ENCODE data around the gene BACE2. TPM values are rescaled to one million over a fixed set of nuclear protein-coding genes. Genes with fewer than 3 reads are reported as not detected.
"Not testable (repeated sequence)": the region's sequence is repeated elsewhere in the genome, so short reads cannot be mapped to it uniquely, and the experiment has no call there.

BACE2 gene
- total and polyA plus RNA-seq, 4 donors: 1.7 to 16.7 (median 5.6) TPM

DNA sequence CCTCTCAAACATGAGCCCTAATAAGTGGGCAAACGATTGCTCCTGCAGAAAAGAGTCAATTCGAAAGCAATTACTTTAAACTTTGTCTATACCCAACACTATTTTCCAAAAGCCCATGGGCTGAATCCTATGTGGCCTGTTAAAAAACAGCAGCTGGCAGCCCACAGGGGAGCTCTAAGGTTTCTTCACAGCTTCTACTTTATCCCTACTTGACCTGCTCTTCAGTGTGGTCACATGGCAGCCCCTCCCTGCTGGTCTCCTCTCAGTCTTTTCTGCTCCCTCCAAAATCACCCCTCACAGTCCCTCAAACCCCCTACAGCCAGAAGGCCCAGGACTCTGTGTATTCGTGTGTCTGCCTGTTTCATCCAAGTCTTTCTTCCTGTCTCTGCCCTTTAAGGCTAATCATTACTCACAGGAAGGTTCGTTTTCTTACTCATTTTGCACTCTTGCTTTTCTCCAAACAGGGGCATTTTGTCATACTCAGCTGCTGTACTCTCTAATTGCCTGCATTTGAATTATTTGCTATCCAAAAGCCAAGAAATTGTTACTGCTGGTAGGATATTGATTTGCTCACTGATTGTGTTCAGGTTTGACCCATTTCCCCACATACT, 86.2 kb downstream of the BACE2 start:
- Histone ChIP-seq H3K4me1 (ENCODE audit: control insufficient read depth in 4 of 4, insufficient read depth in 4 of 4, low read length in 3 of 4) (no peaks in the 10 kb centered on the region), H3K36me3 (ENCODE audit: control insufficient read depth in 4 of 4, insufficient read depth in 3 of 4, low read depth in 1 of 4, low read length in 3 of 4) (no peaks in the 10 kb centered on the region), H3K9ac (ENCODE audit: low read depth in 1 of 2, low read length in 2 of 2) (no peak overlapping the region), H3K27ac (ENCODE audit: low read depth in 1 of 2, low read length in 2 of 2) (no peak overlapping the region), H3K27me3 (ENCODE audit: control insufficient read depth in 4 of 4, insufficient read depth in 4 of 4, low read length in 3 of 4) (no peaks in the 10 kb centered on the region), H3K4me3 (ENCODE audit: low read depth in 1 of 3, low read length in 3 of 3) (no peak overlapping the region), H3K9me3 (ENCODE audit: control insufficient read depth in 4 of 4, low read length in 3 of 4) (peaks cover 0 to 7% (median 0%) of the 10 kb centered on the region in 4 donors)
- peak; percentile 9 for DNase-seq (ENCODE audit: low spot score)
- WGBS: 54% methylated on average over 4 of the region's 4 CpGs
- TF ChIP-seq RXRA (IDR thresholded peaks at IDR 0.05) (no peak), HNF4G (IDR thresholded peaks at IDR 0.05) (no peak), RAD21 (IDR thresholded peaks at IDR 0.05) (no peak), FOXA1 (IDR thresholded peaks at IDR 0.05) (no peak), EGR1 (IDR thresholded peaks at IDR 0.05; ENCODE audit: low read depth in 2 of 2) (no peak), NR2F2 (IDR thresholded peaks at IDR 0.05) (no peak), HNF4A (conservative IDR thresholded peaks at IDR 0.05) (no peak), YY1 (IDR thresholded peaks at IDR 0.05) (no peak), SP1 (IDR thresholded peaks at IDR 0.05) (no peak), JUND (IDR thresholded peaks at IDR 0.05) (no peak)
- TF ChIP-seq, protein P1, sequence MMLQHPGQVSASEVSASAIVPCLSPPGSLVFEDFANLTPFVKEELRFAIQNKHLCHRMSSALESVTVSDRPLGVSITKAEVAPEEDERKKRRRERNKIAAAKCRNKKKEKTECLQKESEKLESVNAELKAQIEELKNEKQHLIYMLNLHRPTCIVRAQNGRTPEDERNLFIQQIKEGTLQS (IDR thresholded peaks at IDR 0.05): no peak
- TF ChIP-seq, protein P2, sequence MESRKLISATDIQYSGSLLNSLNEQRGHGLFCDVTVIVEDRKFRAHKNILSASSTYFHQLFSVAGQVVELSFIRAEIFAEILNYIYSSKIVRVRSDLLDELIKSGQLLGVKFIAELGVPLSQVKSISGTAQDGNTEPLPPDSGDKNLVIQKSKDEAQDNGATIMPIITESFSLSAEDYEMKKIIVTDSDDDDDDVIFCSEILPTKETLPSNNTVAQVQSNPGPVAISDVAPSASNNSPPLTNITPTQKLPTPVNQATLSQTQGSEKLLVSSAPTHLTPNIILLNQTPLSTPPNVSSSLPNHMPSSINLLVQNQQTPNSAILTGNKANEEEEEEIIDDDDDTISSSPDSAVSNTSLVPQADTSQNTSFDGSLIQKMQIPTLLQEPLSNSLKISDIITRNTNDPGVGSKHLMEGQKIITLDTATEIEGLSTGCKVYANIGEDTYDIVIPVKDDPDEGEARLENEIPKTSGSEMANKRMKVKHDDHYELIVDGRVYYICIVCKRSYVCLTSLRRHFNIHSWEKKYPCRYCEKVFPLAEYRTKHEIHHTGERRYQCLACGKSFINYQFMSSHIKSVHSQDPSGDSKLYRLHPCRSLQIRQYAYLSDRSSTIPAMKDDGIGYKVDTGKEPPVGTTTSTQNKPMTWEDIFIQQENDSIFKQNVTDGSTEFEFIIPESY (IDR thresholded peaks at IDR 0.05): no peak
- TF ChIP-seq, protein P3, sequence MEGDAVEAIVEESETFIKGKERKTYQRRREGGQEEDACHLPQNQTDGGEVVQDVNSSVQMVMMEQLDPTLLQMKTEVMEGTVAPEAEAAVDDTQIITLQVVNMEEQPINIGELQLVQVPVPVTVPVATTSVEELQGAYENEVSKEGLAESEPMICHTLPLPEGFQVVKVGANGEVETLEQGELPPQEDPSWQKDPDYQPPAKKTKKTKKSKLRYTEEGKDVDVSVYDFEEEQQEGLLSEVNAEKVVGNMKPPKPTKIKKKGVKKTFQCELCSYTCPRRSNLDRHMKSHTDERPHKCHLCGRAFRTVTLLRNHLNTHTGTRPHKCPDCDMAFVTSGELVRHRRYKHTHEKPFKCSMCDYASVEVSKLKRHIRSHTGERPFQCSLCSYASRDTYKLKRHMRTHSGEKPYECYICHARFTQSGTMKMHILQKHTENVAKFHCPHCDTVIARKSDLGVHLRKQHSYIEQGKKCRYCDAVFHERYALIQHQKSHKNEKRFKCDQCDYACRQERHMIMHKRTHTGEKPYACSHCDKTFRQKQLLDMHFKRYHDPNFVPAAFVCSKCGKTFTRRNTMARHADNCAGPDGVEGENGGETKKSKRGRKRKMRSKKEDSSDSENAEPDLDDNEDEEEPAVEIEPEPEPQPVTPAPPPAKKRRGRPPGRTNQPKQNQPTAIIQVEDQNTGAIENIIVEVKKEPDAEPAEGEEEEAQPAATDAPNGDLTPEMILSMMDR (IDR thresholded peaks at IDR 0.05; ENCODE audit: low read depth, low read length, missing input control): no peak
- TF ChIP-seq, protein P4, sequence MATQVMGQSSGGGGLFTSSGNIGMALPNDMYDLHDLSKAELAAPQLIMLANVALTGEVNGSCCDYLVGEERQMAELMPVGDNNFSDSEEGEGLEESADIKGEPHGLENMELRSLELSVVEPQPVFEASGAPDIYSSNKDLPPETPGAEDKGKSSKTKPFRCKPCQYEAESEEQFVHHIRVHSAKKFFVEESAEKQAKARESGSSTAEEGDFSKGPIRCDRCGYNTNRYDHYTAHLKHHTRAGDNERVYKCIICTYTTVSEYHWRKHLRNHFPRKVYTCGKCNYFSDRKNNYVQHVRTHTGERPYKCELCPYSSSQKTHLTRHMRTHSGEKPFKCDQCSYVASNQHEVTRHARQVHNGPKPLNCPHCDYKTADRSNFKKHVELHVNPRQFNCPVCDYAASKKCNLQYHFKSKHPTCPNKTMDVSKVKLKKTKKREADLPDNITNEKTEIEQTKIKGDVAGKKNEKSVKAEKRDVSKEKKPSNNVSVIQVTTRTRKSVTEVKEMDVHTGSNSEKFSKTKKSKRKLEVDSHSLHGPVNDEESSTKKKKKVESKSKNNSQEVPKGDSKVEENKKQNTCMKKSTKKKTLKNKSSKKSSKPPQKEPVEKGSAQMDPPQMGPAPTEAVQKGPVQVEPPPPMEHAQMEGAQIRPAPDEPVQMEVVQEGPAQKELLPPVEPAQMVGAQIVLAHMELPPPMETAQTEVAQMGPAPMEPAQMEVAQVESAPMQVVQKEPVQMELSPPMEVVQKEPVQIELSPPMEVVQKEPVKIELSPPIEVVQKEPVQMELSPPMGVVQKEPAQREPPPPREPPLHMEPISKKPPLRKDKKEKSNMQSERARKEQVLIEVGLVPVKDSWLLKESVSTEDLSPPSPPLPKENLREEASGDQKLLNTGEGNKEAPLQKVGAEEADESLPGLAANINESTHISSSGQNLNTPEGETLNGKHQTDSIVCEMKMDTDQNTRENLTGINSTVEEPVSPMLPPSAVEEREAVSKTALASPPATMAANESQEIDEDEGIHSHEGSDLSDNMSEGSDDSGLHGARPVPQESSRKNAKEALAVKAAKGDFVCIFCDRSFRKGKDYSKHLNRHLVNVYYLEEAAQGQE (IDR thresholded peaks at IDR 0.05): no peak

DNA sequence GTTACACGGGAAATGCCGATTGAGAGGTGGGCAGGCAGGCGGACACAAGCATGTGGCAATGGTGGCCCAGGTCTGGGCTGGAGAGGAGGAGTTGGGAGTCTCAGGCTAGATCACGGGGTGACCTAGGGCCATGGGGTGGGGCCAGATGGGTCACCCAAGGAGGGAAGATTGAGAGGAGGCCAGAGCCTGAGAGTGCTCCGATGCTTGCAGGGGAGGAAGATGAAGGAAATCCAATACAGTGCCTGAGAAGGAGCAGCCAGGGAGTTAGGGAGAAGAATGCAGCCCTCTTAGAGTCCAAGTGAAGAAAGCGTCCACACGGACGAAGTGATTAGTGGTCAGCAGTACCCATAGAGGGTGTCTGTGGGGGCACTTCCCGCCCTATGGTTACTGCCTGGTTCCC, 87.2 kb downstream of the BACE2 start:
- no peak overlapping the region for H3K9ac ChIP-seq (ENCODE audit: low read depth in 1 of 2, low read length in 2 of 2)
- H3K36me3 ChIP-seq (ENCODE audit: control insufficient read depth in 4 of 4, insufficient read depth in 3 of 4, low read depth in 1 of 4, low read length in 3 of 4): no peaks in the 10 kb centered on the region
- H3K27me3 ChIP-seq (ENCODE audit: control insufficient read depth in 4 of 4, insufficient read depth in 4 of 4, low read length in 3 of 4): peaks cover 0 to under 1% (median 0%) of the 10 kb centered on the region in 4 donors
- peaks cover 0 to 7% (median 0%) of the 10 kb centered on the region in 4 donors for H3K9me3 ChIP-seq (ENCODE audit: control insufficient read depth in 4 of 4, low read length in 3 of 4)
- H3K4me1 ChIP-seq (ENCODE audit: control insufficient read depth in 4 of 4, insufficient read depth in 4 of 4, low read length in 3 of 4): no peaks in the 10 kb centered on the region
- no peak overlapping the region for H3K4me3 ChIP-seq (ENCODE audit: low read depth in 1 of 3, low read length in 3 of 3)
- WGBS: 94% methylated on average over 9 of the region's 9 CpGs
- no peak for TF ChIP-seq FOXA2 (IDR thresholded peaks at IDR 0.05)
- no peak overlapping the region for H3K27ac ChIP-seq (ENCODE audit: low read depth in 1 of 2, low read length in 2 of 2)
- no peak for DNase-seq (ENCODE audit: low spot score)

DNA sequence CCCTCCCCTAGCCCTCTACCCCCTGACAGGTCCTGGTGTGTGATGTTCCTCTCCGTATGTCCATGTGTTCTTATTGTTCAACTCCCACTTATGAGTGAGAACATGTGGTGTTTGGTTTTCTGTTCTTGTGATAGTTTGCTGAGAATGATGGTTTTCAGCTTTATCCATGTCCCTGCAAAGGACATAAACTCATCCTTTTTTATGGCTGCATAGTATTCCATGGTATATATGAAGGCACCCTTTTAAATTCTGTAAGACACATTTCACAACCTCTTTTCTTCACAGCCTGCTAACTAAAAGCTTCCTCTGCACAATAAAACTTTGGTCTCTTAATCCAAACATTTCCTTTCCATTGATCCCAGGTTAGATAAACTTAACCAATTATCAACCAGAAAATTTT, 88.3 kb downstream of the BACE2 start:
- WGBS: 95% methylated on average over 1 of the region's 1 CpG
- H3K36me3 ChIP-seq (ENCODE audit: control insufficient read depth in 4 of 4, insufficient read depth in 3 of 4, low read depth in 1 of 4, low read length in 3 of 4); DNase-seq (ENCODE audit: low spot score); H3K9me3 ChIP-seq (ENCODE audit: control insufficient read depth in 4 of 4, low read length in 3 of 4); H3K27me3 ChIP-seq (ENCODE audit: control insufficient read depth in 4 of 4, insufficient read depth in 4 of 4, low read length in 3 of 4); H3K27ac ChIP-seq (ENCODE audit: low read depth in 1 of 2, low read length in 2 of 2); H3K4me1 ChIP-seq (ENCODE audit: control insufficient read depth in 4 of 4, insufficient read depth in 4 of 4, low read length in 3 of 4); H3K9ac ChIP-seq (ENCODE audit: low read depth in 1 of 2, low read length in 2 of 2); H3K4me3 ChIP-seq (ENCODE audit: low read depth in 1 of 3, low read length in 3 of 3): not testable (repeated sequence)

All from liver (tissue), 9 donors.